ENCODE data around the gene CBX8. TPM values are rescaled to one million over a fixed set of nuclear protein-coding genes. Genes with fewer than 3 reads are reported as not detected.

CBX8 gene
- total and polyA plus RNA-seq, 2 of the 13 experiments (the other 11 are each of a cell fraction or from before 2014, with no cell fraction given), result 0.34 to 12.6 TPM

- peak; percentile 35; the same call in 1 of the 2 replicates for TF ChIP-seq ARID4A (CRISPR knock-in tag; IDR thresholded peaks at IDR 0.05; ENCODE audit: borderline replicate concordance)
- peak; percentile 50 for TF ChIP-seq ARNT2 (CRISPR knock-in tag; IDR thresholded peaks at IDR 0.05; ENCODE audit: low read depth)
- TF ChIP-seq SUZ12 (IDR thresholded peaks at IDR 0.05; ENCODE audit: low read depth, low read length), result peak; percentile 21; the same call in 1 of the 2 replicates
- peak; percentile 92 for TF ChIP-seq ZNF770 (CRISPR knock-in tag; IDR thresholded peaks at IDR 0.05)
- peak; percentile 32 for TF ChIP-seq FOXA3 (CRISPR knock-in tag; IDR thresholded peaks at IDR 0.05)
- TF ChIP-seq ERF (CRISPR knock-in tag; IDR thresholded peaks at IDR 0.05), result 0 out of 2 replicates have a peak, but pooled peaks have one; percentile 12
- TF ChIP-seq ZC3H4 (CRISPR knock-in tag; IDR thresholded peaks at IDR 0.05; ENCODE audit: borderline replicate concordance), result no peak
- TF ChIP-seq CHCHD3 (CRISPR knock-in tag; IDR thresholded peaks at IDR 0.05), result no peak
- TF ChIP-seq ZNF766 (CRISPR knock-in tag; IDR thresholded peaks at IDR 0.05; ENCODE audit: borderline replicate concordance), result peak; percentile 36; the same call in 1 of the 2 replicates
- no peak for TF ChIP-seq U2AF1 (optimal IDR thresholded peaks at IDR 0.05; ENCODE audit: low read depth, low read length)
- TF ChIP-seq RXRB (CRISPR knock-in tag; IDR thresholded peaks at IDR 0.05; ENCODE audit: borderline replicate concordance), result no peak
- TF ChIP-seq IKZF4 (CRISPR knock-in tag; IDR thresholded peaks at IDR 0.05; ENCODE audit: borderline replicate concordance, low read depth, not compliant biosample characterization), result peak; percentile 87
- TF ChIP-seq NFYC (CRISPR knock-in tag; IDR thresholded peaks at IDR 0.05), result no peak
- peak; percentile 52; the same call in 1 of the 2 replicates for TF ChIP-seq HNF1B (CRISPR knock-in tag; IDR thresholded peaks at IDR 0.05)
- TF ChIP-seq TAF15 (IDR thresholded peaks at IDR 0.05; ENCODE audit: low read depth, low read length, poor library complexity, severe bottlenecking), result no peak
- TF ChIP-seq ZNF329 (CRISPR knock-in tag; IDR thresholded peaks at IDR 0.05; ENCODE audit: low read depth), result no peak
- TF ChIP-seq GZF1 (CRISPR knock-in tag; IDR thresholded peaks at IDR 0.05), result peak; percentile 100
- TF ChIP-seq ZNF572 (CRISPR knock-in tag; IDR thresholded peaks at IDR 0.05), result peak; percentile 47; the same call in 1 of the 2 replicates
- TF ChIP-seq ZNF530 (CRISPR knock-in tag; IDR thresholded peaks at IDR 0.05; ENCODE audit: low read depth), result no peak
- TF ChIP-seq FOXK2 (IDR thresholded peaks at IDR 0.05), result peak; percentile 65; the same call in 1 of the 2 replicates
- TF ChIP-seq SALL1 (CRISPR knock-in tag; IDR thresholded peaks at IDR 0.05), result peak; percentile 10; the same call in 1 of the 2 replicates
- TF ChIP-seq HOXD1 (CRISPR knock-in tag; IDR thresholded peaks at IDR 0.05), result peak; percentile 13; the same call in 1 of the 2 replicates
These were observed 3.7 kb upstream of the CBX8 start (continued) for GRCh38 chr17:79800325-79801155.

All from HepG2 (cell line).